H1 (cell line): ENCODE results near the gene CMTR1. TPM values are rescaled to one million over a fixed set of nuclear protein-coding genes. Genes with fewer than 3 reads are reported as not detected.

ENCODE experiments used
- CTCF ChIA-PET: fragments of 300-600 bp; sonication (Branson Sonifier 250); formaldehyde crosslinking; loops from one replicate; lab custom pipeline; 2021; ENCODE audit not compliant: partially characterized antibody; lab: Charles Lee
- POLR2A ChIA-PET: fragments of 300-600 bp; sonication (Branson Sonifier 250); formaldehyde crosslinking; loops from one replicate; lab custom pipeline; 2021; ENCODE audit warnings: inconsistent platforms; ENCODE audit not compliant: partially characterized antibody; lab: Charles Lee
- DNase-seq, 2 experiments: peaks; one replicate each; pipeline versions ENCODE4 v3.0.0 to v3.0.0-alpha.2; 2010 to 2022; ENCODE audit warnings: low spot score in 2 of 2, low read depth in 1 of 2, mixed read lengths in 1 of 2
- FAIRE-seq: peaks from 2 replicates; lab custom pipeline; 2011; peaks lifted over from hg19 to GRCh38; lab: Jason Lieb, UNC
- H2AFZ ChIP-seq: 2 replicates; pipeline ENCODE4 v1.8.1; 2012; ENCODE audit warnings: low read length, inconsistent platforms
- H2AK5ac ChIP-seq: 2 replicates; pipeline ENCODE4 v1.6.1; 2013; ENCODE audit warnings: low read depth, low read length
- H2BK120ac ChIP-seq: replicated peaks from 2 replicates; pipeline ENCODE3; 2013; ENCODE audit warnings: low read depth, low read length, inconsistent platforms
- H2BK12ac ChIP-seq: 2 replicates; pipeline ENCODE4 v1.6.1; 2013; ENCODE audit warnings: low read depth, low read length
- H2BK15ac ChIP-seq: 2 replicates; pipeline ENCODE4 v1.6.1; 2013; ENCODE audit warnings: low read length
- H2BK20ac ChIP-seq: 2 replicates; pipeline ENCODE4 v1.6.1; 2013; ENCODE audit warnings: low read length
- H2BK5ac ChIP-seq: 2 replicates; pipeline ENCODE4 v1.6.1; 2013; ENCODE audit warnings: low read depth, low read length
- H3K14ac ChIP-seq: 2 replicates; pipeline ENCODE4 v1.6.1; 2013; ENCODE audit warnings: inconsistent platforms; ENCODE audit not compliant: insufficient read length
- H3K18ac ChIP-seq: 2 replicates; pipeline ENCODE4 v1.6.1; 2013; ENCODE audit warnings: low read length; ENCODE audit errors: extremely low read depth
- H3K23ac ChIP-seq: 2 replicates; pipeline ENCODE4 v1.6.1; 2013; ENCODE audit warnings: inconsistent platforms; ENCODE audit not compliant: insufficient read length
- H3K23me2 ChIP-seq: 2 replicates; pipeline ENCODE4 v1.6.1; 2013; ENCODE audit warnings: low read depth, low read length
- H3K27ac ChIP-seq: 2 replicates; pipeline ENCODE4 v1.6.1; 2011; ENCODE audit warnings: low read depth, low read length, inconsistent platforms
- H3K27me3 ChIP-seq, 4 experiments: replicated peaks in 1 of 4; 1 replicate in 1 of 4; 2 replicates in 3 of 4; pipeline versions ENCODE4 v1.6.1 to v1.8.1; 2011 to 2013; ENCODE audit warnings: low read length in 3 of 4, mild to moderate bottlenecking in 3 of 4, inconsistent platforms in 2 of 4, mixed read lengths in 2 of 4, moderate library complexity in 1 of 4; ENCODE audit not compliant: control insufficient read depth in 3 of 4, insufficient read depth in 3 of 4; ENCODE audit errors: extremely low read depth in 1 of 4
- H3K36me3 ChIP-seq, 4 experiments: 2 replicates each; pipeline versions ENCODE4 v1.6.1 to v1.8.1; 2011 to 2013; ENCODE audit warnings: mild to moderate bottlenecking in 4 of 4, low read length in 3 of 4, moderate library complexity in 2 of 4, control low read depth in 1 of 4, inconsistent platforms in 1 of 4; ENCODE audit not compliant: insufficient read depth in 4 of 4, control insufficient read depth in 2 of 4
- H3K4ac ChIP-seq: replicated peaks from 2 replicates; pipeline ENCODE3; 2013; ENCODE audit warnings: low read length, low read depth, mixed read lengths, inconsistent platforms; ENCODE audit not compliant: insufficient read length
- H3K4me1 ChIP-seq, 4 experiments: replicated peaks in 1 of 4; 1 replicate in 1 of 4; 2 replicates in 3 of 4; pipeline versions ENCODE4 v1.6.1 to v1.8.1; 2011 to 2013; ENCODE audit warnings: low read length in 3 of 4, inconsistent platforms in 2 of 4, mixed read lengths in 1 of 4; ENCODE audit not compliant: insufficient read depth in 4 of 4, control insufficient read depth in 3 of 4
- H3K4me2 ChIP-seq, 2 experiments: 2 replicates each; pipeline versions ENCODE4 v1.6.1 to v1.8.1; 2011 to 2013; ENCODE audit warnings: low read depth in 2 of 2, low read length in 2 of 2, control low read depth in 1 of 2, inconsistent platforms in 1 of 2, mild to moderate bottlenecking in 1 of 2; ENCODE audit not compliant: insufficient read depth in 1 of 2
- H3K4me3 ChIP-seq, 4 experiments: fragments of 200-600, 300-600 bp in 1 of 4; sonication (generic), shearing (Covaris generic), sonication (Bioruptor Twin) in 1 of 4; 2 replicates each; pipeline versions ENCODE4 v1.5.1 to v1.8.1; 2011 to 2016; ENCODE audit warnings: low read length in 4 of 4, low read depth in 3 of 4, control low read depth in 2 of 4, inconsistent platforms in 2 of 4, mild to moderate bottlenecking in 2 of 4, mixed read lengths in 1 of 4, moderate library complexity in 1 of 4; ENCODE audit not compliant: insufficient read depth in 2 of 4; ENCODE audit errors: extremely low read depth in 1 of 4
- H3K56ac ChIP-seq: replicated peaks from 2 replicates; pipeline ENCODE3; 2013; ENCODE audit warnings: low read depth, mild to moderate bottlenecking, mixed read lengths, low read length, inconsistent platforms; ENCODE audit not compliant: insufficient read length
- H3K79me1 ChIP-seq: 2 replicates; pipeline ENCODE4 v1.6.1; 2013; ENCODE audit warnings: low read depth, low read length, control low read depth
- H3K79me2 ChIP-seq, 2 experiments: 2 replicates each; pipeline versions ENCODE4 v1.6.1 to v1.8.1; 2012 to 2013; ENCODE audit warnings: low read length in 2 of 2, mild to moderate bottlenecking in 2 of 2, inconsistent platforms in 1 of 2; ENCODE audit not compliant: insufficient read depth in 2 of 2, control insufficient read depth in 1 of 2
- H3K9ac ChIP-seq, 4 experiments: replicated peaks in 1 of 4; 1 replicate in 1 of 4; 2 replicates in 3 of 4; pipeline versions ENCODE4 v1.6.1 to v1.8.1; 2011 to 2013; ENCODE audit warnings: low read depth in 3 of 4, low read length in 3 of 4, control low read depth in 2 of 4, mild to moderate bottlenecking in 2 of 4, moderate library complexity in 2 of 4, inconsistent platforms in 1 of 4; ENCODE audit errors: extremely low read depth in 1 of 4
- H3K9me3 ChIP-seq, 2 experiments: 2 replicates each; pipeline versions ENCODE4 v1.6.1 to v1.8.1; 2012 to 2013; ENCODE audit warnings: mild to moderate bottlenecking in 2 of 2, moderate library complexity in 2 of 2, control low read depth in 1 of 2, inconsistent platforms in 1 of 2, low read depth in 1 of 2, low read length in 1 of 2, mixed read lengths in 1 of 2; ENCODE audit not compliant: insufficient read depth in 2 of 2
- H4K20me1 ChIP-seq, 2 experiments: replicated peaks in 1 of 2; 2 replicates each; pipeline versions ENCODE3 to v1.8.1; 2011 to 2013; ENCODE audit warnings: inconsistent platforms in 2 of 2, low read length in 2 of 2, mild to moderate bottlenecking in 1 of 2; ENCODE audit not compliant: insufficient read depth in 2 of 2, control insufficient read depth in 1 of 2
- H4K5ac ChIP-seq: 2 replicates; pipeline ENCODE4 v1.6.1; 2013; ENCODE audit warnings: low read length, low read depth, mixed read lengths, inconsistent platforms; ENCODE audit not compliant: insufficient read length
- H4K8ac ChIP-seq: 2 replicates; pipeline ENCODE4 v1.8.0; 2013; ENCODE audit warnings: mild to moderate bottlenecking, moderate library complexity, low read length, inconsistent platforms; ENCODE audit not compliant: insufficient read depth; ENCODE audit errors: extremely low read depth
- H4K91ac ChIP-seq: replicated peaks from 2 replicates; pipeline ENCODE3; 2013; ENCODE audit warnings: low read length, mixed read lengths, inconsistent platforms; ENCODE audit not compliant: insufficient read length
- ASH2L ChIP-seq: fragments of 200-600, 300-600 bp; sonication (generic); IDR thresholded peaks from one replicate; pipeline ENCODE4 v1.7.1; 2017; ENCODE audit warnings: low read length
- CHD1 ChIP-seq: IDR thresholded peaks from 2 replicates; pipeline ENCODE4 v1.6.1; 2012; ENCODE audit warnings: low read depth, low read length, improper control_type of control experiment
- JUN ChIP-seq: IDR thresholded peaks from 2 replicates; pipeline ENCODE4 v1.6.1; 2011; ENCODE audit warnings: low read depth, mild to moderate bottlenecking, improper control_type of control experiment, low read length
- RAD21 ChIP-seq, 2 experiments: IDR thresholded peaks in 1 of 2; conservative IDR thresholded peaks in 1 of 2; 2 replicates each; pipeline ENCODE4 v1.6.1; 2011; ENCODE audit warnings: low read depth in 2 of 2, low read length in 2 of 2, improper control_type of control experiment in 1 of 2, inconsistent platforms in 1 of 2, mild to moderate bottlenecking in 1 of 2, moderate library complexity in 1 of 2
- SP4 ChIP-seq: IDR thresholded peaks from 2 replicates; pipeline ENCODE4 v1.6.1; 2012; ENCODE audit warnings: low read length, inconsistent platforms
- ZNF274 ChIP-seq: IDR thresholded peaks from 2 replicates; pipeline ENCODE4 v1.7.0; 2012; ENCODE audit warnings: low read length, borderline replicate concordance; ENCODE audit errors: extremely low read depth
- WGBS, 2 experiments: shearing (Covaris generic) in 1 of 2; methylation state at CpG; one replicate each; pipeline versions ENCODE4 v1.1.6 to v1.1.7; 2013 to 2015; ENCODE audit warnings: low lambda C conversion rate in 2 of 2, mixed read lengths in 2 of 2, inconsistent platforms in 1 of 2, low coverage in 1 of 2, missing lambda C conversion rate in 1 of 2; ENCODE audit not compliant: insufficient replicate concordance in 2 of 2, insufficient coverage in 1 of 2, insufficient read length in 1 of 2; ENCODE audit errors: extremely low coverage in 1 of 2, missing lambda C conversion rate in 1 of 2; 5-methylcytosine and 5-hydroxymethylcytosine counted together
- polyA plus RNA-seq, 7 experiments: library from polyadenylated mRNA; depleted of rRNA in 3 of 7; stranded (reverse) in 5 of 7; unstranded in 2 of 7; fragments of >200 nt in 5 of 7; fragments of 200-250 nt in 2 of 7; gene quantifications; 1 replicate in 5 of 7; 2 replicates in 1 of 7; 4 replicates in 1 of 7; pipeline versions ENCODE4 v1.2.1 to v1.2.3, GENCODE V29; 2011 to 2013; ENCODE audit warnings: missing spikeins in 2 of 7, mixed read lengths in 2 of 7
- total RNA-seq: library from RNA; stranded (reverse); fragmentation: NEBNext Ultra II Directional; extraction: Animal tissue kit (Norgen Biotek cat#: 25700); gene quantifications from 2 replicates; pipeline ENCODE4 v1.2.1, GENCODE V29; 2021

CMTR1 gene
- total and polyA plus RNA-seq, 2 of the 8 experiments (the other 6 are each of a cell fraction or from before 2014, with no cell fraction given): 15.2 to 33.1 TPM

GRCh38 chr6:37487591-37488380 is 54.8 kb downstream of the CMTR1 start:
- H3K4ac ChIP-seq: no peak overlapping the region
- H4K91ac ChIP-seq: no peak overlapping the region
- FAIRE-seq: no peak
- no peak overlapping the region for H3K14ac ChIP-seq
- no peak overlapping the region for H2BK5ac ChIP-seq
- peaks cover 0 to 2% (median 0%) of the 10 kb centered on the region in 4 experiments; a peak in 1 of 7 replicates for H3K27me3 ChIP-seq
- no peak overlapping the region for H3K23ac ChIP-seq
- peaks cover 0 to 2% (median 0%) of the 10 kb centered on the region in 4 experiments; a peak in 3 of 8 replicates for H3K36me3 ChIP-seq
- no peak overlapping the region for H3K4me2 ChIP-seq
- H2AFZ ChIP-seq: no peak overlapping the region
- no peak overlapping the region for H3K9ac ChIP-seq
- no peak overlapping the region for H2BK120ac ChIP-seq
- WGBS, 2 experiments: 90% methylated on average over 9 of the region's 9 CpGs; no CpG with 5 or more reads in 1 of the 2 experiments
- CTCF ChIA-PET: interaction anchor here (0.8 to 2.6 kb wide), 16 partner anchors 12 to 204 kb away, joined by 3 to 14 read pairs (median 4); partner anchors contain the start of gene CCDC167
- H2BK20ac ChIP-seq: no peak overlapping the region
- no peak overlapping the region for H4K5ac ChIP-seq
- no peak overlapping the region for H2BK15ac ChIP-seq
- TF ChIP-seq JUN (no peak), CHD1 (no peak), ZNF274 (no peak), RAD21 (IDR thresholded peaks at IDR 0.05 in 1 of 2, conservative IDR thresholded peaks at IDR 0.05 in 1 of 2; ENCODE audit: low read depth in 2 of 2, low read length in 2 of 2) (no peak), SP4 (no peak), ASH2L (no peak)
- POLR2A ChIA-PET: interaction anchor here (0.6 to 1.3 kb wide), 5 partner anchors 9 to 217 kb away, joined by 3 to 4 read pairs (median 3); no protein-coding TSS in a partner anchor
- no peaks in the 10 kb centered on the region for H3K79me1 ChIP-seq
- H3K18ac ChIP-seq: no peak overlapping the region
- peaks cover 0 to 5% of the 10 kb centered on the region in 2 experiments for H4K20me1 ChIP-seq
- H3K4me1 ChIP-seq: peaks cover 10 to 27% (median 12%) of the 10 kb centered on the region in 4 experiments
- no peak overlapping the region for H4K8ac ChIP-seq
- no peaks in the 10 kb centered on the region for H3K79me2 ChIP-seq
- H3K4me3 ChIP-seq: no peak overlapping the region
- H3K27ac ChIP-seq: no peak overlapping the region
- no peaks in the 10 kb centered on the region for H3K9me3 ChIP-seq
- no peak overlapping the region for H2AK5ac ChIP-seq
- H3K23me2 ChIP-seq: no peaks in the 10 kb centered on the region
- DNase-seq: no peak
- H3K56ac ChIP-seq: no peak overlapping the region
- no peak overlapping the region for H2BK12ac ChIP-seq
